Smooth muscle cell (in vitro differentiated cells): ENCODE results near the gene F2R. TPM values are rescaled to one million over a fixed set of nuclear protein-coding genes. Genes with fewer than 3 reads are reported as not detected.
A peak's percentile ranks its signal among the peaks of the same experiment; 100 is the strongest.

Experiments used
- DNase-seq: peaks from one replicate; lab custom pipeline; 2025; ENCODE audit not compliant: unreplicated experiment; lab: John Stamatoyannopoulos, UW
- H2AFZ ChIP-seq: fragments of 200-600 bp; sonication (generic); 2 replicates; pipeline ENCODE4 v1.6.0; 2016; ENCODE audit warnings: antibody characterized with exemption, low read depth, mild to moderate bottlenecking
- H3F3A ChIP-seq: fragments of 200-600 bp; sonication (generic); 2 replicates; pipeline ENCODE4 v1.6.0; 2017; ENCODE audit warnings: antibody characterized with exemption, low read depth
- H3K27ac ChIP-seq: fragments of 200-600 bp; sonication (generic); 2 replicates; pipeline ENCODE4 v1.5.1; 2016; ENCODE audit warnings: low read depth, mild to moderate bottlenecking
- H3K27me3 ChIP-seq: fragments of 200-600 bp; sonication (generic); 2 replicates; pipeline ENCODE4 v1.6.1; 2016; ENCODE audit warnings: low read depth, mild to moderate bottlenecking
- H3K36me3 ChIP-seq: fragments of 200-600 bp; sonication (generic); 2 replicates; pipeline ENCODE4 v1.5.1; 2016; ENCODE audit warnings: low read depth
- H3K4me1 ChIP-seq: fragments of 200-600 bp; sonication (generic); 2 replicates; pipeline ENCODE4 v1.5.1; 2016; ENCODE audit warnings: low read depth
- H3K4me2 ChIP-seq: fragments of 200-600 bp; sonication (generic); 2 replicates; pipeline ENCODE4 v1.6.0; 2016; ENCODE audit warnings: mild to moderate bottlenecking
- H3K4me3 ChIP-seq: fragments of 200-600 bp; sonication (generic); 2 replicates; pipeline ENCODE4 v1.5.1; 2016; ENCODE audit warnings: mild to moderate bottlenecking
- H3K79me2 ChIP-seq: fragments of 200-600 bp; sonication (generic); 2 replicates; pipeline ENCODE4 v1.6.0; 2016; ENCODE audit warnings: low read depth, mild to moderate bottlenecking
- H3K9ac ChIP-seq: fragments of 200-600 bp; sonication (generic); 2 replicates; pipeline ENCODE4 v1.6.0; 2016; ENCODE audit warnings: low read depth
- H3K9me3 ChIP-seq: fragments of 200-600 bp; sonication (generic); replicated peaks from 2 replicates; pipeline ENCODE4 v1.5.1; 2016; ENCODE audit warnings: low read depth
- H4K20me1 ChIP-seq: fragments of 200-600 bp; sonication (generic); 2 replicates; pipeline ENCODE4 v1.6.0; 2016; ENCODE audit warnings: low read depth
- WGBS: methylation state at CpG from one replicate; pipeline ENCODE4 v1.1.7; 2016; ENCODE audit warnings: low lambda C conversion rate; 5-methylcytosine and 5-hydroxymethylcytosine counted together
- polyA plus RNA-seq: library from polyadenylated mRNA; unstranded; fragments of >200 nt; fragmentation: Nextera tagmentation; extraction: Ambion mirVana; gene quantifications from 2 replicates; pipeline ENCODE4 v1.2.1, GENCODE V29; 2016
- total RNA-seq: library from RNA; depleted of rRNA; stranded (reverse); fragments of >200 nt; gene quantifications from 2 replicates; pipeline ENCODE4 v1.2.3, GENCODE V29; 2014
- TF ChIP-seq, protein P1 (sequence below): fragments of 200-600 bp; sonication (generic); IDR thresholded peaks from 2 replicates; pipeline ENCODE4 v1.5.1; 2017; ENCODE audit warnings: borderline replicate concordance, mild to moderate bottlenecking, antibody characterized with exemption; ENCODE audit not compliant: insufficient read depth, poor library complexity, severe bottlenecking

The F2R gene
- total and polyA plus RNA-seq, 2 experiments from 2014 or later, result 103 to 135 TPM

GRCh38 chr5:76709762-76710161 lies 6.2 kb upstream of the F2R start:
- Histone ChIP-seq H3K4me3 (no peak overlapping the region), H3F3A (no peaks in the 10 kb centered on the region), H3K9me3 (no peaks in the 10 kb centered on the region), H4K20me1 (no peaks in the 10 kb centered on the region), H3K27ac (no peak overlapping the region), H3K36me3 (no peaks in the 10 kb centered on the region), H3K4me2 (peak overlapping the region; percentile 40), H3K27me3 (peaks cover 11% of the 10 kb centered on the region), H2AFZ (no peak overlapping the region), H3K9ac (no peak overlapping the region), H3K4me1 (peaks cover 8% of the 10 kb centered on the region), H3K79me2 (no peaks in the 10 kb centered on the region)
- no peak for DNase-seq
- TF ChIP-seq, protein P1, sequence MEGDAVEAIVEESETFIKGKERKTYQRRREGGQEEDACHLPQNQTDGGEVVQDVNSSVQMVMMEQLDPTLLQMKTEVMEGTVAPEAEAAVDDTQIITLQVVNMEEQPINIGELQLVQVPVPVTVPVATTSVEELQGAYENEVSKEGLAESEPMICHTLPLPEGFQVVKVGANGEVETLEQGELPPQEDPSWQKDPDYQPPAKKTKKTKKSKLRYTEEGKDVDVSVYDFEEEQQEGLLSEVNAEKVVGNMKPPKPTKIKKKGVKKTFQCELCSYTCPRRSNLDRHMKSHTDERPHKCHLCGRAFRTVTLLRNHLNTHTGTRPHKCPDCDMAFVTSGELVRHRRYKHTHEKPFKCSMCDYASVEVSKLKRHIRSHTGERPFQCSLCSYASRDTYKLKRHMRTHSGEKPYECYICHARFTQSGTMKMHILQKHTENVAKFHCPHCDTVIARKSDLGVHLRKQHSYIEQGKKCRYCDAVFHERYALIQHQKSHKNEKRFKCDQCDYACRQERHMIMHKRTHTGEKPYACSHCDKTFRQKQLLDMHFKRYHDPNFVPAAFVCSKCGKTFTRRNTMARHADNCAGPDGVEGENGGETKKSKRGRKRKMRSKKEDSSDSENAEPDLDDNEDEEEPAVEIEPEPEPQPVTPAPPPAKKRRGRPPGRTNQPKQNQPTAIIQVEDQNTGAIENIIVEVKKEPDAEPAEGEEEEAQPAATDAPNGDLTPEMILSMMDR, result no peak
- 5% methylated on average over 2 of the region's 2 CpGs for WGBS

GRCh38 chr5:76710991-76711390 lies 4.9 kb upstream of the F2R start:
- Histone ChIP-seq H2AFZ (no peak overlapping the region), H3K9ac (no peak overlapping the region), H4K20me1 (no peaks in the 10 kb centered on the region), H3K4me2 (no peak overlapping the region), H3K4me3 (no peak overlapping the region), H3K4me1 (peaks cover 15% of the 10 kb centered on the region), H3K9me3 (no peaks in the 10 kb centered on the region), H3F3A (peaks cover 8% of the 10 kb centered on the region), H3K36me3 (no peaks in the 10 kb centered on the region), H3K27ac (no peak overlapping the region), H3K27me3 (peaks cover 19% of the 10 kb centered on the region), H3K79me2 (no peaks in the 10 kb centered on the region)
- 74% methylated on average over 4 of the region's 4 CpGs for WGBS
- TF ChIP-seq, protein P1, result no peak
- no peak for DNase-seq

- Histone ChIP-seq H3K79me2 (peaks cover 29% of the 10 kb centered on the region), H3K4me3 (peak overlapping the region; percentile 98), H4K20me1 (peaks cover 6% of the 10 kb centered on the region), H3K4me1 (peaks cover 30% of the 10 kb centered on the region), H2AFZ (peak overlapping the region; percentile 99), H3K27ac (no peak overlapping the region), H3K4me2 (peak overlapping the region; percentile 99), H3K9me3 (no peaks in the 10 kb centered on the region), H3K27me3 (peaks cover 12% of the 10 kb centered on the region), H3F3A (peaks cover 8% of the 10 kb centered on the region), H3K9ac (peak overlapping the region; percentile 94), H3K36me3 (no peaks in the 10 kb centered on the region)
- 23% methylated on average over 52 of the region's 52 CpGs for WGBS
- TF ChIP-seq, protein P1, result no peak
- DNase-seq, result no peak
Measured at GRCh38 chr5:76714751-76715485, 1.0 kb upstream of the F2R start.

DNA sequence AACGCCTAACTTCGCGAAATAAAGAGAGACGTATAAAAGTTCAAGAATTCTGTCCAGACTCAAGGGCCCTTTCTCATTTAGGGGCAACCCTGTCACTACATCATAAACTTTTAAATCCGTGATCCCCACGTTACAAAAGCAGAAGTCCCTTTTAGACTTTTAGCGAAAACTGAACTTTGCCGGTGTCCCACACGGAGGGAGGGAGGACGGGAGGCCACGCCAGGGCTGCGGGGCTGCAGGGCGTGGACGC lies 515 bp upstream of the F2R start:
- no peak overlapping the region for H3K27ac ChIP-seq
- H4K20me1 ChIP-seq, result peaks cover 6% of the 10 kb centered on the region
- peaks cover 8% of the 10 kb centered on the region for H3F3A ChIP-seq
- peak overlapping the region; percentile 94 for H3K9ac ChIP-seq
- H3K4me1 ChIP-seq, result peaks cover 27% of the 10 kb centered on the region
- peaks cover 12% of the 10 kb centered on the region for H3K27me3 ChIP-seq
- TF ChIP-seq, protein P1, result no peak
- no peaks in the 10 kb centered on the region for H3K36me3 ChIP-seq
- WGBS, result under 1% methylated on average over 14 of the region's 14 CpGs
- no peak for DNase-seq
- H3K4me2 ChIP-seq, result peak overlapping the region; percentile 99
- H3K9me3 ChIP-seq, result no peaks in the 10 kb centered on the region
- peak overlapping the region; percentile 99 for H2AFZ ChIP-seq
- H3K4me3 ChIP-seq, result peak overlapping the region; percentile 98
- H3K79me2 ChIP-seq, result peaks cover 33% of the 10 kb centered on the region
